WI38 (cell line): ENCODE measurements around the gene PLG.
"Not testable (repeated sequence)": the region's sequence is repeated elsewhere in the genome, so short reads cannot be mapped to it uniquely, and the experiment has no call there.

Experiments
- H3K4me3 ChIP-seq: 2 replicates; pipeline ENCODE4 v1.5.1; 2011; ENCODE audit warnings: low read depth, mild to moderate bottlenecking, control low read depth, low read length
- TF ChIP-seq, protein P1 (sequence below): IDR thresholded peaks from 2 replicates; pipeline ENCODE4 v1.5.1; 2012; ENCODE audit warnings: low read depth, mild to moderate bottlenecking, control low read depth, low read length

Gene PLG

DNA sequence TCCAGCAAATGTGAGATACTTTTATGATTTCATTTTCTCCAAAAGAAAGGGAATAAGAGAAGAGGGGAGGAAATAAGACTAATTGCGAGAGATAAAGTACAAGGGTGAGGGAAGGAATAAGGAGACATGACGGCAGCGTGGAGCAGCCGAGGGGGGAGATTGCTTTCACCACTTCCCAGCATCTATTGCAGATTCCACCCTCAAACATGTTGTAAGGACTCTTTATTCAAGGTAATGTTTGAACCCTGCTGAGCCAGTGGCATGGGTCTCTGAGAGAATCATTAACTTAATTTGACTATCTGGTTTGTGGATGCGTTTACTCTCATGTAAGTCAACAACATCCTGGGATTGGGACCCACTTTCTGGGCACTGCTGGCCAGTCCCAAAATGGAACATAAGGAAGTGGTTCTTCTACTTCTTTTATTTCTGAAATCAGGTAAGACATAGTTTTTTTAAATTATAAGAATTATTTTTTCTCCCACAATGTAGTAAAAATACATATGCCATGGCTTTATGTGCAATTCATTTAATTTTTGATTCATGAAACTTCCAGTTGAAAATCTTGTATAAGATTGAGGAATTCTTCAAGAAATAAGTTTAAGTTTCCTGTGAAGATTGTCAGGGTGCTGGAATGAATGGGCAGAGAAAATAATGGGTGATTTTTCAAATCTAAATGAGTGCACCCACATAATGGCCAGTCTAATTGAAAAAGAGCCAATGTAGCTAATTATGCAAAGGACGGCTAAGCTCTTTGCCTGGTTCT, at the start of gene PLG:
Gene PLG (plus strand): TSS at position 327 of the 763 bp plus-strand sequence. CDS start 61 bp downstream, at position 388.
- not testable (repeated sequence) for H3K4me3 ChIP-seq

DNA sequence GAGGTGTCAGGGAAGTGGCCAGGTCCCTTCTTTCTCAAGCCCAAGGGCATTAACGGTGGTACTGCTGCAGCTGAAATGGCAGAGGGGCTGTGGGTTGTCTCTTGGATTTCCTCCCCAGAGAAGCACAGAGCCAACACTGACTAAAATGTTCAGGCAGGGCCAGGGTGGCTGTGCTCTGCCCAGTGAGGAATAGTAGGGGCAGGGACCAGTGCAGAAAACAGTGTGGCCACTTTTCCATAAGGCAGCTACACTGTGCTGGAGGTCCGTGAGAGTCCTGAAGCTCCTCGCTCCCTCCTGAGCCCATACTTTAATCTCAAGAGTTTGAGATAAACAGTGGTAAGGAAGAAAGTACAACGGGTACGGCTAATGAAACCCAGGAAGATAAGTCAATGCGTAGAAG, 42.5 kb upstream of the PLG start:
- TF ChIP-seq, protein P1, sequence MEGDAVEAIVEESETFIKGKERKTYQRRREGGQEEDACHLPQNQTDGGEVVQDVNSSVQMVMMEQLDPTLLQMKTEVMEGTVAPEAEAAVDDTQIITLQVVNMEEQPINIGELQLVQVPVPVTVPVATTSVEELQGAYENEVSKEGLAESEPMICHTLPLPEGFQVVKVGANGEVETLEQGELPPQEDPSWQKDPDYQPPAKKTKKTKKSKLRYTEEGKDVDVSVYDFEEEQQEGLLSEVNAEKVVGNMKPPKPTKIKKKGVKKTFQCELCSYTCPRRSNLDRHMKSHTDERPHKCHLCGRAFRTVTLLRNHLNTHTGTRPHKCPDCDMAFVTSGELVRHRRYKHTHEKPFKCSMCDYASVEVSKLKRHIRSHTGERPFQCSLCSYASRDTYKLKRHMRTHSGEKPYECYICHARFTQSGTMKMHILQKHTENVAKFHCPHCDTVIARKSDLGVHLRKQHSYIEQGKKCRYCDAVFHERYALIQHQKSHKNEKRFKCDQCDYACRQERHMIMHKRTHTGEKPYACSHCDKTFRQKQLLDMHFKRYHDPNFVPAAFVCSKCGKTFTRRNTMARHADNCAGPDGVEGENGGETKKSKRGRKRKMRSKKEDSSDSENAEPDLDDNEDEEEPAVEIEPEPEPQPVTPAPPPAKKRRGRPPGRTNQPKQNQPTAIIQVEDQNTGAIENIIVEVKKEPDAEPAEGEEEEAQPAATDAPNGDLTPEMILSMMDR = no peak

DNA sequence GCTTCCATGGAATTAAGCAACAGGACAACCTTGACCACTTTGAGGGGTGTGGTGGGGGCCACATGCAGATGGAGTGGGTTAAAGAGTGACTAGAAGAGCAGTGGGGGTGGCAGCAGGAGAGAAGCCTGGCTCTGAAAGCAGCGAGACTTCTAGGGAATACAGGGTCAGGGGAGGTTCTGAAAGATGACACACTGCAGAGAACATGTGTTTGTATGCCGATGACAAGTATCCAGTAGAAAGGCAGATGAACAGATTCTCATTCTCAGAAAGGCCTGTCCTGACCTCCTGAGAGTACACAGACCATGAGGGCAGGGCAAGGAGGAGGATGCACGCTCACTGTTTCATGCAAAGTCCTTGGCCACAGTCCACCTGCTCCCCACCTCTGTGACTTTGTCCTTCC, 40.8 kb upstream of the PLG start:
- TF ChIP-seq, protein P1 = no peak
- no peak overlapping the region for H3K4me3 ChIP-seq

More for the DNA sequence above, 42.5 kb upstream of the PLG start:
- H3K4me3 ChIP-seq = no peak overlapping the region

DNA sequence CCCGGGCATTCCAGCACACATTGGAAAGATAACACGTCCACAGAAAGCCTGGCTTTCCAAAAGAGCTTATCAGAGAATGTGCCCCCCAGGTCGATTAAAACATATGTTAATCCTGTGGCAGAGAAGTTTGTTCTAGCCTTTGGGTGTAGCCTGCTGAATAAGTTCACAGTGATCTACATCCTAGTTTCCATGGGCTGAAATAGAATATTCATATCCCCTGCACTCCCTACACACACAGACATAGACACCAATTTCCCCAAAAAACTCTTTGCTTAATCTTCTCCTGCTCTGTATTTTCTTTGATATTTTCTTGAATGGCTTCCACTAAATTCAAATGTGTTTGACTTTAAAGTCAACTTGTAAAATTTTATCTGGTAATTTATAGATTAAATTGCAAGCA, 39.6 kb upstream of the PLG start:
- no peak overlapping the region for H3K4me3 ChIP-seq

DNA sequence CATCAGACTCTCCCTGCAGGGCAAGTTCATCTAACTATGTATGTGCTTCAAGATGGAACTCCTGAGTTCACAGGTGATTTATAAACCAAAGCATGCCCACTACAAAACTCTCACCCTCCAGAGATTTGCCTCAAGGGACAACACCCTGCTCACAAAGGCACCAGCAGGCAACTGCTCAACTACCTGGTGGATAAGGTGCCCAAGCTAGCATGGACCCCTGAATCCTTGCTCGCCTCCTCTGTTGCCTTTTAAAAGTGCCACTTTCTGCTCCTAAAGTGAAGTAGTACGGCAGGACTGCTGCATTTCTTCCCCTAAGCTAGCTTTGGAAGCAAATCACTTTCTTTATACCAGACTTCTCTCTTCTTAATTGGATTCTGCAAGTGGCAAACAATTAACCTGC, 39.2 kb upstream of the PLG start:
- no peak overlapping the region for H3K4me3 ChIP-seq
- TF ChIP-seq, protein P1 = no peak

More for the DNA sequence above, 39.6 kb upstream of the PLG start:
- TF ChIP-seq, protein P1 = no peak

DNA sequence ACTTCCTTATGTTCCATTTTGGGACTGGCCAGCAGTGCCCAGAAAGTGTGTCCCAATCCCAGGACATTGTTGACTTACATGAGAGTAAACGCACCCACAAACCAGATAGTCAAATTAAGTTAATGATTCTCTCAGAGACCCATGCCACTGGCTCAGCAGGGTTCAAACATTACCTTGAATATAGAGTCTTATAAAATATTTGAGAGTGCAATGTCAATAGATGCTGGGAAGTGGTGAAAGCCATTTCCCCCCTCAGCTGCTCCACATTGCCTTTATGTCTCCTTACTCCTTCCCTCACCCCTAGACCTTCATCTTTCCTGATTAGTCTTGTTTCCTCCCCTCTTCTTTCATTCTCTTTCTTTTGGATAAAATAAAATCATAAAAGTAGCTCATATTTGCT, 37.8 kb upstream of the PLG start, which contains the start of gene LPA:
Gene LPA (minus strand): TSS at position 78 of the 400 bp plus-strand sequence. CDS start 61 bp downstream, at position 17.
- H3K4me3 ChIP-seq = not testable (repeated sequence)

DNA sequence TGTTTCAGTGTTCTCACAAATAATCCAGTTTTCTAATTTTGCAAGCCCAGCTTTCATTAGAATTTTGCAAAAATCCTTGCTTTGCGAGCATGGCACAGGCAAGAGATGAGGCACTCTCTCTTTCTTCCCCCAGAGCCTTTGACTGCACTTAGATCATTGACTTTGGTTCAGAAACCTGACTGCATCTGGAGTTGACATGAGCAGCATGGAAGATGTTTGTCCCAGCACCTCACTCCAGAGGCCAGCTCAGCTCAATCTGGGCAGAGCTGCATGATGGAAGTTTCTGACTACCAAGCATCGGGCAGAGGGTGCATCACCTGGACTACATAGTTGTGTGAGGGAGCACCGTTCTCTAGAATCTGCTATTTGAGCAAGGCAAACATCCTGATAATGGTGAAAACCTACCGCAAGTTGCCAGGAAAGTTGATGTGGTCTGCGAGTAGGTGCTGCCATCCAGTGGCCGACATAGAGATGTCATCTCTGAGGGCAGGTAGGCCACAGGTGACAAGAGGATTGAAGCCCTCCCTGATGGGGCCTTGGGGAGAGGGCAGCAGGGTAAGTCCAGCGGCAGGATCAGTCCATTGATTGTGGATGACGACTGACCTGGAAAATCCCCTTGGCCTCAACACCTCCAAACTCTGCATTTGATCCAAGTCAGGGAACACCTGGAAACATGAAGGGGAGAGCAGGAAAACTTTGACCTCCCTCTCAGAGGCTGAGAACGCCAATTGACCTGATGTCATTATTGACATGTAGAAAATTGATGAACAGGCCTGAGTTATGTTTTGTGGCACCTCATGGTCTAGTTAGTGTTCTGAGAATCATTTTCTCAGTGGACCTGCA, 34.2 kb upstream of the PLG start:
- H3K4me3 ChIP-seq = no peak overlapping the region
- TF ChIP-seq, protein P1 = no peak

DNA sequence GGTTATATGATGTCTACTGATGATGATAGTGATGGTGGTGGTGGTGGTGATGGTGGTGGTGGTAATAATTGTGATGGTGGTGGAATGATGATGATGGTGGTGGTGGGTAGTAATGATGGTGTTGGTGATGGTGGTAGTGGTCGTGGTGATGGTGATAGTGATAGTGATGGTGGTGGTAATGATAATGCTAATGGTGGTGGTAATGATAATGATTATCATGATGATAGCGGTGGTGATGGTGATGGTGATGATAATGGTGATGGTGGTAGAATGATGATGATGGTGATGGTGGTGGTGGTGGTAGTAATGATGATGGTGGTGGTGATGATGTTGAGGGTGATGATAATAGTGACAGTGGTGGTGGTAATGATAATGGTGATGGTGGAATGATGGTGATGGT, 33.5 kb upstream of the PLG start:
- TF ChIP-seq, protein P1 = no peak
- H3K4me3 ChIP-seq = no peak overlapping the region

DNA sequence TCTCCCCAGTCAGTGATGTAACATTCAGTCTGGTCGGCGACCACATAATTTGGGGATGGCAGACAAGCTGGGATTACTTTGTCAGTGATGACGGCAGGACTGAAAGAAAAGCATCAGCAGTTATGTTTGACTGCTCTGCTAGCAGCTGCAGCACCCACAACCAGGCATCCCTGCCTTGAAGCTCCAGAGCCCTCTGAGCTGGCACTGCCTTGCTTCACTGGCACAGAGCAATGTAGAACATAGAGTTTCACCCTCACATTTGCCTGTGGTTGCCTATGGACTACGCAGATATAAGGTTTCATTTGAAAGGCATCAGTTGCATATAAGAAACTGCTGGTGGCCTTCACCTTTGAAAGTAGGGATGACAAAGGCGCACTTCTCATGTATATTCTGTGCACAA, 25.6 kb upstream of the PLG start:
- not testable (repeated sequence) for H3K4me3 ChIP-seq
